Stimulated activated naive CD8-positive, alpha-beta T cell treated with anti-CD3 and anti-CD28 coated beads, Interleukin-15, Interleukin-2, amounts not matched to agents 100 ng/mL and 50 ng/mL, for 24 hours (primary cell): Measurements from ENCODE around the gene AGO1.
"Not testable (repeated sequence)": the region's sequence is repeated elsewhere in the genome, so short reads cannot be mapped to it uniquely, and the experiment has no call there.

Experiments
- H3K27ac Mint-ChIP-seq: one replicate; pipeline ENCODE4 v1.8.0; 2021; ENCODE audit warnings: mild to moderate bottlenecking, mixed read lengths
- H3K27me3 Mint-ChIP-seq: one replicate; pipeline ENCODE4 v1.8.0; 2021; ENCODE audit warnings: mixed read lengths
- H3K36me3 Mint-ChIP-seq: one replicate; pipeline ENCODE4 v1.8.0; 2021; ENCODE audit warnings: low read depth, mixed read lengths
- H3K4me1 Mint-ChIP-seq: one replicate; pipeline ENCODE4 v1.8.0; 2021; ENCODE audit warnings: low read depth, mixed read lengths
- H3K4me3 Mint-ChIP-seq: one replicate; pipeline ENCODE4 v1.8.0; 2021; ENCODE audit warnings: mild to moderate bottlenecking, mixed read lengths
- H3K9me3 Mint-ChIP-seq: one replicate; pipeline ENCODE4 v1.8.0; 2021; ENCODE audit warnings: mixed read lengths

Gene AGO1

GRCh38 chr1:35856964-35857363, 26.0 kb upstream of the AGO1 start:
- Mint-ChIP-seq H3K27ac (no peak overlapping the region), H3K4me3 (no peak overlapping the region), H3K9me3 (no peaks in the 10 kb centered on the region), H3K4me1 (no peaks in the 10 kb centered on the region), H3K36me3 (peaks cover under 1% of the 10 kb centered on the region), H3K27me3 (no peaks in the 10 kb centered on the region)

- H3K4me3 Mint-ChIP-seq, result no peak overlapping the region
- no peak overlapping the region for H3K27ac Mint-ChIP-seq
- no peaks in the 10 kb centered on the region for H3K27me3 Mint-ChIP-seq
- no peaks in the 10 kb centered on the region for H3K4me1 Mint-ChIP-seq
- H3K9me3 Mint-ChIP-seq, result no peaks in the 10 kb centered on the region
- H3K36me3 Mint-ChIP-seq, result no peaks in the 10 kb centered on the region
Observed at GRCh38 chr1:35857830-35858229, 25.2 kb upstream of the AGO1 start.

GRCh38 chr1:35860696-35861095, 22.3 kb upstream of the AGO1 start:
- H3K27ac Mint-ChIP-seq, result no peak overlapping the region
- no peaks in the 10 kb centered on the region for H3K27me3 Mint-ChIP-seq
- no peaks in the 10 kb centered on the region for H3K4me1 Mint-ChIP-seq
- H3K9me3 Mint-ChIP-seq, result no peaks in the 10 kb centered on the region
- H3K36me3 Mint-ChIP-seq, result no peaks in the 10 kb centered on the region
- no peak overlapping the region for H3K4me3 Mint-ChIP-seq

GRCh38 chr1:35863136-35863535, 19.9 kb upstream of the AGO1 start:
- Mint-ChIP-seq H3K4me3 (no peak overlapping the region), H3K4me1 (no peaks in the 10 kb centered on the region), H3K9me3 (no peaks in the 10 kb centered on the region), H3K27me3 (no peaks in the 10 kb centered on the region), H3K27ac (no peak overlapping the region), H3K36me3 (no peaks in the 10 kb centered on the region)

- no peak overlapping the region for H3K4me3 Mint-ChIP-seq
- H3K27me3 Mint-ChIP-seq, result no peaks in the 10 kb centered on the region
Observed at GRCh38 chr1:35863881-35864625, 19.0 kb upstream of the AGO1 start.

GRCh38 chr1:35864813-35865212, 18.2 kb upstream of the AGO1 start:
- Mint-ChIP-seq H3K4me3 (no peak overlapping the region), H3K27me3 (no peaks in the 10 kb centered on the region), H3K4me1 (no peaks in the 10 kb centered on the region), H3K9me3 (no peaks in the 10 kb centered on the region), H3K36me3 (no peaks in the 10 kb centered on the region), H3K27ac (no peak overlapping the region)

More at GRCh38 chr1:35863881-35864625, 19.0 kb upstream of the AGO1 start:
- Mint-ChIP-seq H3K4me1 (no peaks in the 10 kb centered on the region), H3K9me3 (no peaks in the 10 kb centered on the region), H3K27ac (peak overlapping the region; percentile 70), H3K36me3 (no peaks in the 10 kb centered on the region)

GRCh38 chr1:35866991-35867390, 16.0 kb upstream of the AGO1 start:
- Mint-ChIP-seq H3K27me3 (no peaks in the 10 kb centered on the region), H3K9me3 (no peaks in the 10 kb centered on the region), H3K36me3 (no peaks in the 10 kb centered on the region), H3K27ac (no peak overlapping the region), H3K4me1 (no peaks in the 10 kb centered on the region), H3K4me3 (no peak overlapping the region)

- H3K4me1 Mint-ChIP-seq, H3K27ac Mint-ChIP-seq, H3K9me3 Mint-ChIP-seq, H3K4me3 Mint-ChIP-seq, H3K36me3 Mint-ChIP-seq, H3K27me3 Mint-ChIP-seq: not testable (repeated sequence)
Observed at GRCh38 chr1:35869245-35869950, 13.6 kb upstream of the AGO1 start.

GRCh38 chr1:35870651-35871309, 12.2 kb upstream of the AGO1 start:
- no peaks in the 10 kb centered on the region for H3K9me3 Mint-ChIP-seq
- no peak overlapping the region for H3K27ac Mint-ChIP-seq
- H3K4me1 Mint-ChIP-seq, result no peaks in the 10 kb centered on the region
- no peaks in the 10 kb centered on the region for H3K36me3 Mint-ChIP-seq
- no peak overlapping the region for H3K4me3 Mint-ChIP-seq
- H3K27me3 Mint-ChIP-seq, result no peaks in the 10 kb centered on the region

GRCh38 chr1:35873243-35873750, 9.7 kb upstream of the AGO1 start:
- no peak overlapping the region for H3K27ac Mint-ChIP-seq
- H3K9me3 Mint-ChIP-seq, result no peaks in the 10 kb centered on the region
- no peaks in the 10 kb centered on the region for H3K4me1 Mint-ChIP-seq
- H3K36me3 Mint-ChIP-seq, result no peaks in the 10 kb centered on the region
- H3K27me3 Mint-ChIP-seq, result no peaks in the 10 kb centered on the region
- no peak overlapping the region for H3K4me3 Mint-ChIP-seq

GRCh38 chr1:35874115-35874514, 8.9 kb upstream of the AGO1 start:
- not testable (repeated sequence) for H3K4me3 Mint-ChIP-seq, H3K27me3 Mint-ChIP-seq, H3K27ac Mint-ChIP-seq, H3K36me3 Mint-ChIP-seq, H3K4me1 Mint-ChIP-seq, H3K9me3 Mint-ChIP-seq

- H3K4me3 Mint-ChIP-seq, result no peak overlapping the region
Observed at GRCh38 chr1:35876988-35877387, 6.0 kb upstream of the AGO1 start.

GRCh38 chr1:35881850-35882273, 1.1 kb upstream of the AGO1 start:
- no peaks in the 10 kb centered on the region for H3K36me3 Mint-ChIP-seq
- H3K9me3 Mint-ChIP-seq, result no peaks in the 10 kb centered on the region
- no peak overlapping the region for H3K27ac Mint-ChIP-seq
- peaks cover 38% of the 10 kb centered on the region for H3K4me1 Mint-ChIP-seq
- no peaks in the 10 kb centered on the region for H3K27me3 Mint-ChIP-seq
- H3K4me3 Mint-ChIP-seq, result no peak overlapping the region

More at GRCh38 chr1:35876988-35877387, 6.0 kb upstream of the AGO1 start:
- no peaks in the 10 kb centered on the region for H3K36me3 Mint-ChIP-seq
- H3K4me1 Mint-ChIP-seq, result peaks cover 3% of the 10 kb centered on the region
- no peaks in the 10 kb centered on the region for H3K27me3 Mint-ChIP-seq
- H3K27ac Mint-ChIP-seq, result no peak overlapping the region
- H3K9me3 Mint-ChIP-seq, result no peaks in the 10 kb centered on the region

- Mint-ChIP-seq H3K4me3 (peak overlapping the region; percentile 92), H3K9me3 (no peaks in the 10 kb centered on the region), H3K36me3 (no peaks in the 10 kb centered on the region), H3K27me3 (no peaks in the 10 kb centered on the region), H3K27ac (no peak overlapping the region), H3K4me1 (peaks cover 43% of the 10 kb centered on the region)
Observed at GRCh38 chr1:35882586-35882944, 444 bp upstream of the AGO1 start.

GRCh38 chr1:35883635-35884101, 659 bp downstream of the AGO1 start:
- Mint-ChIP-seq H3K36me3 (peaks cover 5% of the 10 kb centered on the region), H3K4me3 (peak overlapping the region; percentile 92), H3K4me1 (peaks cover 47% of the 10 kb centered on the region), H3K9me3 (no peaks in the 10 kb centered on the region), H3K27ac (peak overlapping the region; percentile 85), H3K27me3 (no peaks in the 10 kb centered on the region)
